Measurements from ENCODE around the gene SESN3.
"Not testable (repeated sequence)": the region's sequence is repeated elsewhere in the genome, so short reads cannot be mapped to it uniquely, and the experiment has no call there.

SESN3 gene

GRCh38 chr11:95255251-95256145, 24.5 kb upstream of the SESN3 start:
- H3K36me3 ChIP-seq (ENCODE audit: insufficient read depth, insufficient read length, low read length): no peaks in the 10 kb centered on the region
- TF ChIP-seq SUZ12 (IDR thresholded peaks at IDR 0.05; ENCODE audit: extremely low read depth, insufficient read depth, insufficient read length) (no peak), YY1 (IDR thresholded peaks at IDR 0.05; ENCODE audit: insufficient read depth, insufficient read length) (no peak), ZNF274 (IDR thresholded peaks at IDR 0.05; ENCODE audit: low read depth, low read length) (no peak)
- no peak overlapping the region for H3K9ac ChIP-seq (ENCODE audit: insufficient read length, low read depth)
- H3K27me3 ChIP-seq (ENCODE audit: insufficient read depth, insufficient read length): no peaks in the 10 kb centered on the region
- no peak overlapping the region for H3K4me3 ChIP-seq (ENCODE audit: insufficient read length, low read depth)
- no peak for DNase-seq (ENCODE audit: low read depth, low spot score)
- peaks cover 8% of the 10 kb centered on the region for H3K4me1 ChIP-seq (ENCODE audit: insufficient read depth, insufficient read length)
- H3K9me3 ChIP-seq (ENCODE audit: insufficient read depth, low read length): no peaks in the 10 kb centered on the region

- Histone ChIP-seq H3K36me3 (ENCODE audit: insufficient read depth, insufficient read length, low read length) (no peaks in the 10 kb centered on the region), H3K4me3 (ENCODE audit: insufficient read length, low read depth) (no peak overlapping the region), H3K4me1 (ENCODE audit: insufficient read depth, insufficient read length) (peaks cover 8% of the 10 kb centered on the region), H3K27me3 (ENCODE audit: insufficient read depth, insufficient read length) (no peaks in the 10 kb centered on the region), H3K9me3 (ENCODE audit: insufficient read depth, low read length) (no peaks in the 10 kb centered on the region), H3K9ac (ENCODE audit: insufficient read length, low read depth) (no peak overlapping the region)
- no peak for DNase-seq (ENCODE audit: low read depth, low spot score)
- TF ChIP-seq SUZ12 (IDR thresholded peaks at IDR 0.05; ENCODE audit: extremely low read depth, insufficient read depth, insufficient read length) (no peak), YY1 (IDR thresholded peaks at IDR 0.05; ENCODE audit: insufficient read depth, insufficient read length) (no peak), ZNF274 (IDR thresholded peaks at IDR 0.05; ENCODE audit: low read depth, low read length) (no peak)
Measured at GRCh38 chr11:95254716-95255115, 23.7 kb upstream of the SESN3 start.

GRCh38 chr11:95254131-95254704, 23.2 kb upstream of the SESN3 start:
- Histone ChIP-seq H3K4me3 (ENCODE audit: insufficient read length, low read depth) (no peak overlapping the region), H3K9me3 (ENCODE audit: insufficient read depth, low read length) (no peaks in the 10 kb centered on the region), H3K4me1 (ENCODE audit: insufficient read depth, insufficient read length) (peaks cover 6% of the 10 kb centered on the region), H3K27me3 (ENCODE audit: insufficient read depth, insufficient read length) (no peaks in the 10 kb centered on the region), H3K36me3 (ENCODE audit: insufficient read depth, insufficient read length, low read length) (no peaks in the 10 kb centered on the region), H3K9ac (ENCODE audit: insufficient read length, low read depth) (no peak overlapping the region)
- TF ChIP-seq ZNF274 (IDR thresholded peaks at IDR 0.05; ENCODE audit: low read depth, low read length) (no peak), YY1 (IDR thresholded peaks at IDR 0.05; ENCODE audit: insufficient read depth, insufficient read length) (no peak), SUZ12 (IDR thresholded peaks at IDR 0.05; ENCODE audit: extremely low read depth, insufficient read depth, insufficient read length) (no peak)
- DNase-seq (ENCODE audit: low read depth, low spot score): peak; percentile 75

GRCh38 chr11:95253141-95253540, 22.1 kb upstream of the SESN3 start:
- no peak for DNase-seq (ENCODE audit: low read depth, low spot score)
- TF ChIP-seq ZNF274 (IDR thresholded peaks at IDR 0.05; ENCODE audit: low read depth, low read length): no peak
- TF ChIP-seq SUZ12 (IDR thresholded peaks at IDR 0.05; ENCODE audit: extremely low read depth, insufficient read depth, insufficient read length): no peak
- no peak for TF ChIP-seq YY1 (IDR thresholded peaks at IDR 0.05; ENCODE audit: insufficient read depth, insufficient read length)
- Histone ChIP-seq H3K9ac (ENCODE audit: insufficient read length, low read depth) (no peak overlapping the region), H3K36me3 (ENCODE audit: insufficient read depth, insufficient read length, low read length) (no peaks in the 10 kb centered on the region), H3K4me3 (ENCODE audit: insufficient read length, low read depth) (no peak overlapping the region), H3K9me3 (ENCODE audit: insufficient read depth, low read length) (no peaks in the 10 kb centered on the region), H3K27me3 (ENCODE audit: insufficient read depth, insufficient read length) (no peaks in the 10 kb centered on the region), H3K4me1 (ENCODE audit: insufficient read depth, insufficient read length) (peaks cover 6% of the 10 kb centered on the region)

- Histone ChIP-seq H3K9ac (ENCODE audit: insufficient read length, low read depth) (no peak overlapping the region), H3K4me1 (ENCODE audit: insufficient read depth, insufficient read length) (peaks cover 6% of the 10 kb centered on the region), H3K27me3 (ENCODE audit: insufficient read depth, insufficient read length) (no peaks in the 10 kb centered on the region), H3K36me3 (ENCODE audit: insufficient read depth, insufficient read length, low read length) (no peaks in the 10 kb centered on the region), H3K9me3 (ENCODE audit: insufficient read depth, low read length) (no peaks in the 10 kb centered on the region), H3K4me3 (ENCODE audit: insufficient read length, low read depth) (no peak overlapping the region)
- TF ChIP-seq ZNF274 (IDR thresholded peaks at IDR 0.05; ENCODE audit: low read depth, low read length) (no peak), YY1 (IDR thresholded peaks at IDR 0.05; ENCODE audit: insufficient read depth, insufficient read length) (no peak), SUZ12 (IDR thresholded peaks at IDR 0.05; ENCODE audit: extremely low read depth, insufficient read depth, insufficient read length) (no peak)
- no peak for DNase-seq (ENCODE audit: low read depth, low spot score)
Measured at GRCh38 chr11:95252586-95252985, 21.6 kb upstream of the SESN3 start.

GRCh38 chr11:95251896-95252295, 20.9 kb upstream of the SESN3 start:
- H3K36me3 ChIP-seq (ENCODE audit: insufficient read depth, insufficient read length, low read length); H3K27me3 ChIP-seq (ENCODE audit: insufficient read depth, insufficient read length); H3K9me3 ChIP-seq (ENCODE audit: insufficient read depth, low read length); H3K4me1 ChIP-seq (ENCODE audit: insufficient read depth, insufficient read length); H3K9ac ChIP-seq (ENCODE audit: insufficient read length, low read depth); H3K4me3 ChIP-seq (ENCODE audit: insufficient read length, low read depth); DNase-seq (ENCODE audit: low read depth, low spot score): not testable (repeated sequence)

GRCh38 chr11:95248666-95249467, 17.9 kb upstream of the SESN3 start:
- DNase-seq (ENCODE audit: low read depth, low spot score): no peak

More at GRCh38 chr11:95248666-95249467, 17.9 kb upstream of the SESN3 start:
- peaks cover 3% of the 10 kb centered on the region for H3K4me1 ChIP-seq (ENCODE audit: insufficient read depth, insufficient read length)
- no peak overlapping the region for H3K9ac ChIP-seq (ENCODE audit: insufficient read length, low read depth)
- no peaks in the 10 kb centered on the region for H3K9me3 ChIP-seq (ENCODE audit: insufficient read depth, low read length)
- H3K4me3 ChIP-seq (ENCODE audit: insufficient read length, low read depth): no peak overlapping the region
- TF ChIP-seq SUZ12 (IDR thresholded peaks at IDR 0.05; ENCODE audit: extremely low read depth, insufficient read depth, insufficient read length) (no peak), YY1 (IDR thresholded peaks at IDR 0.05; ENCODE audit: insufficient read depth, insufficient read length) (no peak), ZNF274 (IDR thresholded peaks at IDR 0.05; ENCODE audit: low read depth, low read length) (no peak)
- H3K27me3 ChIP-seq (ENCODE audit: insufficient read depth, insufficient read length): no peaks in the 10 kb centered on the region
- no peaks in the 10 kb centered on the region for H3K36me3 ChIP-seq (ENCODE audit: insufficient read depth, insufficient read length, low read length)
